ENCODE measurements around the gene HTR1A.

DNA sequence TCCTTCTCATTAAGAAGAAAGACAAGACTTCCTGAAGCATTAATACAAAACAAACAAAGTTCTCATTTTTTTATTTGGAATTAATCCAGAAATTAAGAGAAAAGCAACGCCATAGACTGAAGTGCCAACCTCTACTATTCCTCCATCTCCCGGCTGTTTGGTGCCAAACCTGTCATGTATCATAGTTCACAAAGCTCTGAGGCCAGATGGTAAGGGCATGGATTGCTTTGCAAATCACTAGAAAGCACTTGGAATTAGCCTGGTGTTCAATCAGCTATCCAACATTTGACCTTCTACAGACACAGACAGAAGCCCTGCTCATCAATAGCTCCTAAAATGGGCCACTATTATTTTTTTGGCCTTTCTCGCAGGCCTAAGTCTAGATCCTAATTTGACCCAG lies 33.8 kb downstream of the HTR1A start:
- TF ChIP-seq EZH2phosphoT487 (IDR thresholded peaks at IDR 0.05; ENCODE audit: insufficient read depth, low read depth) (no peak), EZH2 (IDR thresholded peaks at IDR 0.05; ENCODE audit: insufficient read depth, poor library complexity, severe bottlenecking) (no peak)
